Sigmoid colon (tissue), 4 donors: Measurements from ENCODE around the gene UNC119B.

Experiments used
- CTCF ChIP-seq, 4 experiments: fragments of 450-650 bp in 3 of 4; fragments of 200-600 bp in 1 of 4; IDR thresholded peaks; one replicate each; pipeline ENCODE4 v1.5.1; 2016 to 2019; ENCODE audit warnings: antibody characterized with exemption in 4 of 4, mild to moderate bottlenecking in 3 of 4, moderate library complexity in 2 of 4
- EP300 ChIP-seq, 4 donors: sonication (generic); formaldehyde crosslinking; IDR thresholded peaks; one replicate each; pipeline ENCODE4 v1.6.1; 2017; ENCODE audit warnings: antibody characterized with exemption in 4 of 4
- POLR2A ChIP-seq, 2 donors: fragments of 450-650 bp; IDR thresholded peaks; one replicate each; pipeline ENCODE4 v1.6.1; 2016; ENCODE audit warnings: antibody characterized with exemption in 2 of 2, mild to moderate bottlenecking in 2 of 2, moderate library complexity in 2 of 2

GRCh38 chr12:120767071-120768024, 57.1 kb downstream of the UNC119B start:
- TF ChIP-seq CTCF (IDR thresholded peaks at IDR 0.05) (no peak), POLR2A (IDR thresholded peaks at IDR 0.05) (no peak), EP300 (IDR thresholded peaks at IDR 0.05) (no peak)
